SK-N-SH (cell line): ENCODE results near the gene SEMA3D. TPM values are rescaled to one million over a fixed set of nuclear protein-coding genes. Genes with fewer than 3 reads are reported as not detected.

Source experiments
- CTCF ChIA-PET: fragments of 300-600, 350-600 bp; formaldehyde crosslinking; extraction: SDS; loops from one replicate; lab custom pipeline; 2021; lab: Yijun Ruan, JAX
- POLR2A ChIA-PET: fragments of 350-600 bp; sonication (Branson Sonifier 250); formaldehyde crosslinking; extraction: SDS; loops from one replicate; lab custom pipeline; 2020; ENCODE audit warnings: antibody characterized with exemption, inconsistent platforms; lab: Yijun Ruan, JAX
- DNase-seq: peaks from one replicate; pipeline ENCODE4 v3.0.0; 2012
- H2AFZ ChIP-seq: fragments of 200-600 bp; sonication (generic); 2 replicates; pipeline ENCODE4 v1.8.1; 2016; ENCODE audit warnings: antibody characterized with exemption, mild to moderate bottlenecking, low read depth
- H3F3A ChIP-seq: fragments of 200-600 bp; sonication (generic); replicated peaks from 2 replicates; pipeline ENCODE3; 2016; ENCODE audit warnings: antibody characterized with exemption, mild to moderate bottlenecking; ENCODE audit not compliant: insufficient read depth
- H3K27ac ChIP-seq, 2 experiments: fragments of 200-500 bp in 1 of 2; fragments of 200-600 bp in 1 of 2; sonication (Bioruptor generic) in 1 of 2; sonication (generic), shearing (Covaris generic) in 1 of 2; 2 replicates each; pipeline versions ENCODE4 v1.5.1 to v1.6.1; 2014 to 2016; ENCODE audit warnings: low read depth in 2 of 2, inconsistent platforms in 1 of 2, low read length in 1 of 2, mild to moderate bottlenecking in 1 of 2, mixed read lengths in 1 of 2
- H3K27me3 ChIP-seq: fragments of 200-600 bp; sonication (generic), shearing (Covaris generic); 2 replicates; pipeline ENCODE4 v1.6.1; 2016; ENCODE audit warnings: mixed run types; ENCODE audit not compliant: insufficient read depth
- H3K36me3 ChIP-seq, 2 experiments: fragments of 200-500 bp in 1 of 2; fragments of 200-600 bp in 1 of 2; sonication (Bioruptor generic) in 1 of 2; sonication (generic) in 1 of 2; replicated peaks in 1 of 2; 2 replicates each; pipeline versions ENCODE3 to v1.5.1; 2014 to 2016; ENCODE audit warnings: low read length in 1 of 2, mild to moderate bottlenecking in 1 of 2; ENCODE audit not compliant: insufficient read depth in 2 of 2, control insufficient read depth in 1 of 2
- H3K4me1 ChIP-seq, 2 experiments: fragments of 200-500 bp in 1 of 2; fragments of 200-600 bp in 1 of 2; sonication (Bioruptor generic) in 1 of 2; sonication (generic), shearing (Covaris generic) in 1 of 2; 2 replicates each; pipeline versions ENCODE4 v1.5.1 to v1.6.1; 2014 to 2016; ENCODE audit warnings: low read depth in 1 of 2, low read length in 1 of 2, mixed run types in 1 of 2; ENCODE audit not compliant: insufficient read depth in 2 of 2, control insufficient read depth in 1 of 2
- H3K4me2 ChIP-seq: fragments of 200-600 bp; sonication (generic), shearing (Covaris generic); 2 replicates; pipeline ENCODE4 v1.6.1; 2017; ENCODE audit warnings: mixed run types
- H3K4me3 ChIP-seq, 2 experiments: fragments of 200-500 bp in 1 of 2; fragments of 200-600 bp in 1 of 2; sonication (Bioruptor generic) in 1 of 2; sonication (generic), shearing (Covaris generic) in 1 of 2; 2 replicates each; pipeline versions ENCODE4 v1.5.1 to v1.8.1; 2014 to 2016; ENCODE audit warnings: low read depth in 2 of 2, inconsistent platforms in 1 of 2, low read length in 1 of 2, mild to moderate bottlenecking in 1 of 2, mixed read lengths in 1 of 2, moderate library complexity in 1 of 2
- H3K79me2 ChIP-seq: fragments of 200-600 bp; sonication (generic); 2 replicates; pipeline ENCODE4 v1.8.1; 2017; ENCODE audit warnings: mild to moderate bottlenecking; ENCODE audit not compliant: insufficient read depth
- H3K9ac ChIP-seq: fragments of 200-600 bp; sonication (generic); 2 replicates; pipeline ENCODE4 v1.6.1; 2017; ENCODE audit warnings: mixed run types
- H3K9me2 ChIP-seq: fragments of 200-600 bp; sonication (generic); 2 replicates; pipeline ENCODE4 v1.6.1; 2017; ENCODE audit warnings: mixed run types
- H3K9me3 ChIP-seq: fragments of 200-600 bp; sonication (generic); 2 replicates; pipeline ENCODE4 v1.6.1; 2017; ENCODE audit warnings: mixed run types, mild to moderate bottlenecking, moderate library complexity
- H4K20me1 ChIP-seq: fragments of 200-600 bp; sonication (generic); 2 replicates; pipeline ENCODE4 v1.6.1; 2017; ENCODE audit warnings: mild to moderate bottlenecking, mixed run types; ENCODE audit not compliant: insufficient read depth
- ELF1 ChIP-seq: IDR thresholded peaks from 2 replicates; pipeline ENCODE4 v1.4.0; 2012
- EP300 ChIP-seq, 2 experiments: IDR thresholded peaks; 2 replicates each; pipeline versions ENCODE4 v1.4.0 to v1.6.1; 2012; ENCODE audit warnings: borderline replicate concordance in 1 of 2, low read depth in 1 of 2, low read length in 1 of 2
- PBX3 ChIP-seq: IDR thresholded peaks from 2 replicates; pipeline ENCODE4; 2012
- POLR2AphosphoS5 ChIP-seq: IDR thresholded peaks from 2 replicates; pipeline ENCODE4 v1.6.1; 2012; ENCODE audit warnings: low read depth, low read length
- RAD21 ChIP-seq: IDR thresholded peaks from 2 replicates; pipeline ENCODE4 v1.6.1; 2012; ENCODE audit warnings: mild to moderate bottlenecking, low read length
- SMC3 ChIP-seq: IDR thresholded peaks from 2 replicates; pipeline ENCODE4 v1.6.1; 2012; ENCODE audit warnings: low read depth, low read length, improper control_type of control experiment
- TCF12 ChIP-seq: IDR thresholded peaks from 2 replicates; pipeline ENCODE4 v1.4.0; 2012
- TEAD4 ChIP-seq: IDR thresholded peaks from 2 replicates; pipeline ENCODE4 v1.4.0; 2012; ENCODE audit warnings: mild to moderate bottlenecking, borderline replicate concordance; ENCODE audit not compliant: insufficient read depth
- YY1 ChIP-seq: IDR thresholded peaks from 2 replicates; pipeline ENCODE4 v1.4.0; 2012; ENCODE audit warnings: low read depth, mild to moderate bottlenecking
- WGBS: methylation state at CpG from one replicate; pipeline ENCODE4 v1.1.6; 2017; ENCODE audit warnings: low lambda C conversion rate; 5-methylcytosine and 5-hydroxymethylcytosine counted together
- polyA plus RNA-seq, 3 experiments: library from polyadenylated mRNA; depleted of rRNA; stranded (reverse); fragments of >200 nt; gene quantifications; 2 replicates each; pipeline ENCODE4 v1.2.3, GENCODE V29; 2012
- TF ChIP-seq, protein P1 (sequence below): fragments of 200-600 bp; sonication (generic); IDR thresholded peaks from 2 replicates; pipeline ENCODE4 v1.6.1; 2017; ENCODE audit warnings: antibody characterized with exemption, mild to moderate bottlenecking, moderate library complexity

SEMA3D gene
- polyA plus RNA-seq, 1 of the 3 experiments (the other 2 are of a cell fraction), result 30.1 TPM

DNA sequence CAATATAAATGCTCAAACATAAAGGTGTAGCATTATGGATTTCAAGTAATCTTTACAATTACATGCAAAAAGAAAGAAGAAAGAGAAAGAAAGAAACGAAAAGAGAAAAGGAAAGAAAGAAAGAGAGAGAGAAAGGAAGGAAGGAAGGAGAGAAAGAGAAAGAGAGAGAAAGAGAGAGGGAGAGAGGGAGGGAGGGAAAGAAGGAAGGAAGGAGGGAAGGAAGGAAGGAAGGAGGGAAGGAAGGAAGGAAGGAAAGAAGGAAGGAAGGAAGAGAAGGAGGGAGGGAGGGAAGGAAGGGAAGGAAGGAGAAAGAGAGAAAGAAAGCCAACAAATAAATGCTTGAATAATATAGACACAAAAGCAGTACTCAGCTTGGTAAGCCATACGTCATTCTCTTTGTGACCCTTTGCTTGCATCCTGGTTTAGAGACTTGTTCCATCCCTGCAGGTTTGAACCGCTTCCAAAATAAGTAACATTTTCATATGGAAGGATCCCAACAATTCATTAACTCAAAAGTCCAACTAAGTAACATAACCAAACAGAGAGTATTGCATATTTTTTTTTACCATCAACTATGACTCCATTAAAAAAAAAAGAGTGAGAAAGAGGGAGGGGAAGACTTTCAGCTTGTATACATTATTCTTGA is 95.8 kb downstream of the SEMA3D start:
- Histone ChIP-seq H3K9ac (no peak overlapping the region), H4K20me1 (no peaks in the 10 kb centered on the region), H3K9me3 (no peaks in the 10 kb centered on the region), H3K4me2 (no peak overlapping the region), H3K9me2 (no peaks in the 10 kb centered on the region), H3K27me3 (no peaks in the 10 kb centered on the region), H3K4me3 (no peak overlapping the region), H3K36me3 (peaks cover 0 to 4% of the 10 kb centered on the region in 2 experiments), H3K79me2 (no peaks in the 10 kb centered on the region; the same call in 1 of the 2 replicates), H2AFZ (no peak overlapping the region), H3F3A (no peaks in the 10 kb centered on the region), H3K27ac (no peak overlapping the region), H3K4me1 (peaks cover 0 to 3% of the 10 kb centered on the region in 2 experiments; a peak in 2 of 4 replicates)
- no peak for TF ChIP-seq TEAD4
- TF ChIP-seq POLR2AphosphoS5, result no peak
- no peak for TF ChIP-seq ELF1
- no peak for TF ChIP-seq YY1
- TF ChIP-seq RAD21, result no peak
- POLR2A ChIA-PET, result no interaction called here
- DNase-seq, result no peak
- WGBS, result 86% methylated on average over 3 of the region's 3 CpGs
- CTCF ChIA-PET, result interaction anchor here (0.7 to 1.7 kb wide), 4 partner anchors 11 to 411 kb away, joined by 3 to 6 read pairs (median 4); no protein-coding TSS in a partner anchor

DNA sequence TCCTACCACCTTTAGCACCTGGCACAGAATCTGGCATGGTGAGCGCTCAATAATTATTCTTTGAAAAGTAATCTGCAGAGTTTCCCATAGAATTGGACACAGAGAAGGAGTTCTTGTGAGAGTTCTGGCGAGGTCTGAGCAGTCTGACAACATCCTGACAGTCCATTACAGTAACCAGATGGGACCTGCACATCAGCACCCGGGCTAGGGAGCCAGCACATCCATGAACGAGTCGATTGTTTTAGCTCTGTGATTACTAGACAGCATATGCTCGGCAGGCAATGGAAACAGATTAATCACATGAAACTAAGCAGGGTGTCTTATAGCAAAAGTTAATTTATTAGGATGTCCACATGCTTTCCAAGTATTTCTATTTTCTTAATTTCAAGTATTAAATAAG is 96.7 kb downstream of the SEMA3D start:
- CTCF ChIA-PET, result interaction anchor here (0.7 to 1.7 kb wide), 3 partner anchors 11 to 412 kb away, joined by 3 to 6 read pairs (median 5); no protein-coding TSS in a partner anchor
- no peaks in the 10 kb centered on the region for H3K4me1 ChIP-seq

More for the DNA sequence above, 96.7 kb downstream of the SEMA3D start:
- H3K9me2 ChIP-seq, result no peaks in the 10 kb centered on the region
- no peak overlapping the region for H3K4me3 ChIP-seq
- no peak overlapping the region for H3K4me2 ChIP-seq
- DNase-seq, result peak; percentile 23
- TF ChIP-seq TCF12, result peak; percentile 70
- TF ChIP-seq PBX3, result peak; percentile 51
- TF ChIP-seq EP300 (IDR thresholded peaks at IDR 0.05; ENCODE audit: borderline replicate concordance in 1 of 2, low read depth in 1 of 2, low read length in 1 of 2), result peak in 1 of 2 experiments; percentile 36; a peak in 1 of 4 replicates
- TF ChIP-seq, protein P1, sequence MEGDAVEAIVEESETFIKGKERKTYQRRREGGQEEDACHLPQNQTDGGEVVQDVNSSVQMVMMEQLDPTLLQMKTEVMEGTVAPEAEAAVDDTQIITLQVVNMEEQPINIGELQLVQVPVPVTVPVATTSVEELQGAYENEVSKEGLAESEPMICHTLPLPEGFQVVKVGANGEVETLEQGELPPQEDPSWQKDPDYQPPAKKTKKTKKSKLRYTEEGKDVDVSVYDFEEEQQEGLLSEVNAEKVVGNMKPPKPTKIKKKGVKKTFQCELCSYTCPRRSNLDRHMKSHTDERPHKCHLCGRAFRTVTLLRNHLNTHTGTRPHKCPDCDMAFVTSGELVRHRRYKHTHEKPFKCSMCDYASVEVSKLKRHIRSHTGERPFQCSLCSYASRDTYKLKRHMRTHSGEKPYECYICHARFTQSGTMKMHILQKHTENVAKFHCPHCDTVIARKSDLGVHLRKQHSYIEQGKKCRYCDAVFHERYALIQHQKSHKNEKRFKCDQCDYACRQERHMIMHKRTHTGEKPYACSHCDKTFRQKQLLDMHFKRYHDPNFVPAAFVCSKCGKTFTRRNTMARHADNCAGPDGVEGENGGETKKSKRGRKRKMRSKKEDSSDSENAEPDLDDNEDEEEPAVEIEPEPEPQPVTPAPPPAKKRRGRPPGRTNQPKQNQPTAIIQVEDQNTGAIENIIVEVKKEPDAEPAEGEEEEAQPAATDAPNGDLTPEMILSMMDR, result no peak
- TF ChIP-seq SMC3, result no peak
- POLR2A ChIA-PET, result no interaction called here
- H3K36me3 ChIP-seq, result peaks cover 0 to 4% of the 10 kb centered on the region in 2 experiments
- 53% methylated on average over 6 of the region's 6 CpGs for WGBS
- H2AFZ ChIP-seq, result no peak overlapping the region
- H3K79me2 ChIP-seq, result no peaks in the 10 kb centered on the region; the same call in 1 of the 2 replicates
- no peaks in the 10 kb centered on the region for H3F3A ChIP-seq
- no peak overlapping the region for H3K27ac ChIP-seq
- H4K20me1 ChIP-seq, result no peaks in the 10 kb centered on the region
- no peaks in the 10 kb centered on the region for H3K27me3 ChIP-seq
- H3K9ac ChIP-seq, result no peak overlapping the region
- H3K9me3 ChIP-seq, result no peaks in the 10 kb centered on the region
